Thyroid gland (tissue), 4 donors: Measurements from ENCODE around the gene MYO1E.

Experiments
- CTCF ChIP-seq, 6 experiments: fragments of 200-600 bp in 3 of 6; fragments of 450-650 bp in 3 of 6; sonication (generic) in 3 of 6; IDR thresholded peaks; one replicate each; pipeline ENCODE4 v1.5.1; 2016 to 2019; ENCODE audit warnings: antibody characterized with exemption in 6 of 6, mild to moderate bottlenecking in 2 of 6, inconsistent platforms in 1 of 6, moderate library complexity in 1 of 6
- POLR2A ChIP-seq, 2 donors: fragments of 450-650 bp; IDR thresholded peaks; one replicate each; pipeline ENCODE4 v1.6.1; 2017; ENCODE audit warnings: antibody characterized with exemption in 2 of 2, mild to moderate bottlenecking in 2 of 2, moderate library complexity in 1 of 2

GRCh38 chr15:59116771-59117170, 255.9 kb downstream of the MYO1E start:
- TF ChIP-seq CTCF (IDR thresholded peaks at IDR 0.05) (no peak), POLR2A (IDR thresholded peaks at IDR 0.05) (no peak)
